Stimulated activated CD8-positive, alpha-beta memory T cell treated with anti-CD3 and anti-CD28 coated beads, Interleukin-4, amount 100 ng/mL, for 24 hours (primary cell): Measurements from ENCODE around the gene ARHGAP24.

Source experiments
- DNase-seq: peaks from one replicate; pipeline ENCODE4 v3.0.0-alpha.2; 2020; ENCODE audit warnings: low read depth

The ARHGAP24 gene

GRCh38 chr4:85740431-85740861 is 265.5 kb downstream of the ARHGAP24 start:
- DNase-seq = no peak

GRCh38 chr4:85741381-85741780 is 266.4 kb downstream of the ARHGAP24 start:
- no peak for DNase-seq

GRCh38 chr4:85741921-85742591 is 267.1 kb downstream of the ARHGAP24 start:
- DNase-seq = no peak

- no peak for DNase-seq
These were observed 270.0 kb downstream of the ARHGAP24 start for GRCh38 chr4:85744950-85745349.

GRCh38 chr4:85745939-85746338 is 271.0 kb downstream of the ARHGAP24 start:
- DNase-seq = no peak

- DNase-seq = no peak
These were observed 273.0 kb downstream of the ARHGAP24 start for GRCh38 chr4:85747882-85748491.

GRCh38 chr4:85748654-85749053 is 273.7 kb downstream of the ARHGAP24 start:
- no peak for DNase-seq

- DNase-seq = no peak
These were observed 276.9 kb downstream of the ARHGAP24 start for GRCh38 chr4:85751866-85752265.

- DNase-seq = no peak
These were observed 280.3 kb downstream of the ARHGAP24 start for GRCh38 chr4:85755285-85755684.

GRCh38 chr4:85756938-85757337 is 282.0 kb downstream of the ARHGAP24 start:
- DNase-seq = no peak

GRCh38 chr4:85759388-85759787 is 284.4 kb downstream of the ARHGAP24 start:
- DNase-seq = no peak

GRCh38 chr4:85760511-85760910 is 285.6 kb downstream of the ARHGAP24 start:
- no peak for DNase-seq

GRCh38 chr4:85761803-85762528 is 287.0 kb downstream of the ARHGAP24 start:
- DNase-seq = no peak

GRCh38 chr4:85762529-85762871 is 287.6 kb downstream of the ARHGAP24 start:
- DNase-seq = no peak

GRCh38 chr4:85763202-85763601 is 288.3 kb downstream of the ARHGAP24 start:
- no peak for DNase-seq

GRCh38 chr4:85767649-85768048 is 292.7 kb downstream of the ARHGAP24 start:
- no peak for DNase-seq

- no peak for DNase-seq
These were observed 294.1 kb downstream of the ARHGAP24 start for GRCh38 chr4:85769009-85769408.

GRCh38 chr4:85772470-85772869 is 297.5 kb downstream of the ARHGAP24 start:
- DNase-seq = no peak

GRCh38 chr4:85773372-85773771 is 298.4 kb downstream of the ARHGAP24 start:
- no peak for DNase-seq

GRCh38 chr4:85774000-85774399 is 299.1 kb downstream of the ARHGAP24 start:
- DNase-seq = no peak

- no peak for DNase-seq
These were observed 299.5 kb downstream of the ARHGAP24 start for GRCh38 chr4:85774489-85774888.

GRCh38 chr4:85776096-85776495 is 301.1 kb downstream of the ARHGAP24 start:
- no peak for DNase-seq

- no peak for DNase-seq
These were observed 301.6 kb downstream of the ARHGAP24 start for GRCh38 chr4:85776579-85776978.
